ENCODE data around the gene FN1.
"Not testable (repeated sequence)": the region's sequence is repeated elsewhere in the genome, so short reads cannot be mapped to it uniquely, and the experiment has no call there.

Gene FN1

GRCh38 chr2:215423234-215423633 is 12.6 kb downstream of the FN1 start:
- DNase-seq (ENCODE audit: low read depth, low spot score): no peak

DNA sequence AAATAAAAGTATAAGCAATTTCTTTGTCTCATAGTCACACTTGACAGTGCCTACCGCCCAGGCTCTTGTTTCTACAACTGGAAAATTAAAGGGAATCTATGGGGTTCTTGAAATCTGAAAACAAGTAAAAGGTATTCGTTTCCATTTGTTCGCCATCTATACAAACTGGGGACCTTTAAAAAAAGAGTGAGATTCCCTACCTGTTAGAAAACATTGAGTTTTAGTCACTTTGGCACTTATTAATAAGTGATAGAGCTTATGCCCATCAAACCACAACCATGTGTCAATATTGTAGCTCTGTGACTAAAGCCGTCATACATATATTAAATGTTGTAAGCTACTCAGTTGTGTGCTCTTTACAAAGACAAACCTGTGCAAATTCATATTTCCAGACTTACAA is 13.2 kb downstream of the FN1 start:
- DNase-seq (ENCODE audit: low read depth, low spot score): no peak

DNA sequence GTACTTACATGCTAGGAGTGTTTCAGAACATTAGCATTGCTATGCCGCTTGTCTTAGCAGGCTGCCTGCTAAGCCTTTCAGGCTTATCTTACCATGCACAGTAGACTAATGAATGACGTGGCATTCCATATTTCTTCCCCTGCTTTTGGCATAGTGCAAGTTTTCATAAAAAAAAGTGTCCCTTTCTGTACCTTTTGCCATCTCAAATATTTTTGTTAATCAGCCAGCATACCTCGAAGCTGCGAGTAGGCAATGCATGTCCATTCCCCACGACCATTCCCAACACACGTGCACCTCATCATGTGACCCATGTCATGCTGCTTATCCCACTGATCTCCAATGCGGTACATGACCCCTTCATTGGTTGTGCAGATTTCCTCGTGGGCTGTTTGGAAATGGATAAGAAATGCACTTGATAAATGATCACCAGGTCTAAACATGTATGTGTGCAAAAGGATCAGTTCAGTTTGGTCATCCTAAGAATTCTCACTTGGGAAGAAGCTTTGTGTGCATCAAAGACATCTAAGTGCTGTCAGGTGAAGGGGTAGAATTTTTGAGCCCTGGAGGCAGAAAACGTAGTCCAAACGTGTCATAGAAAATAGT is 13.9 kb downstream of the FN1 start:
- DNase-seq (ENCODE audit: low read depth, low spot score): no peak

DNA sequence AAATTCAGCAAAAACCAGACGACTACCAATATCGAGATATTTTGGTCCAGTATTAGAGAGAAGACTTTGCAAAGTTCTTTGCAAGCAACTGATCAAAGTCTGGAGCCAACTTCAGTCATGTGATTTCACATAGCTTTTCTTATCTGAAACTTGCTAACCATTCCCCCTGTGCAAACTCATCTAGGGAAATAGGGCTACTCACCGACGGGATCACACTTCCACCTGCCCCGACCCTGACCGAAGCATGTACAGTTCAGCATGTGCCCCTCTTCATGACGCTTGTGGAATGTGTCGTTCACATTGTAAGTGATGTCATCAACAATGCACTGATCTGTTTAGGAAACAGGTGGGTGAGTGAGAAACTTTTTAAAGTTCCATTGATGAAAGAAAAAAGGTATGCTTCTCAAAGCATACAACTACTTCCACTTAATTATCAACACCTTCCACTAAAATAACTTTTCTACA is 15.4 kb downstream of the FN1 start:
- DNase-seq (ENCODE audit: low read depth, low spot score): no peak

GRCh38 chr2:215419769-215420470 is 15.9 kb downstream of the FN1 start:
- no peak for DNase-seq (ENCODE audit: low read depth, low spot score)

DNA sequence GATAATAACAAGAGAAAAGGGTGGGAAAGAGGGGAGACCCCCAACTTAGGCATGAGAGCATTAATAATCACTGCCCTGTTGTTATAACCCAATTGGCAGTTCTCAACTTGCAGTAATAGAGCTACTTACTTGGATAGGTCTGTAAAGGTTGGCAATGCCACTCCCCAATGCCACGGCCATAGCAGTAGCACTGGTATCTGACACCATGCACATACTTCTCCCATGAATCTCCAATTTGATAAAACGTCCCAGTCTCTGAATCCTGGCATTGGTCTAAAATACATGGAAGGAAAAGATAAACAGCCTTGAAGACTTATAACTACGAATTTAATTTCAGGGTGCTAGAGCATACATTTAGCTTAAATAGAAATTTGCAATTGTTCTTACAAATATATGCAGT is 16.8 kb downstream of the FN1 start:
- no peak for DNase-seq (ENCODE audit: low read depth, low spot score)

DNA sequence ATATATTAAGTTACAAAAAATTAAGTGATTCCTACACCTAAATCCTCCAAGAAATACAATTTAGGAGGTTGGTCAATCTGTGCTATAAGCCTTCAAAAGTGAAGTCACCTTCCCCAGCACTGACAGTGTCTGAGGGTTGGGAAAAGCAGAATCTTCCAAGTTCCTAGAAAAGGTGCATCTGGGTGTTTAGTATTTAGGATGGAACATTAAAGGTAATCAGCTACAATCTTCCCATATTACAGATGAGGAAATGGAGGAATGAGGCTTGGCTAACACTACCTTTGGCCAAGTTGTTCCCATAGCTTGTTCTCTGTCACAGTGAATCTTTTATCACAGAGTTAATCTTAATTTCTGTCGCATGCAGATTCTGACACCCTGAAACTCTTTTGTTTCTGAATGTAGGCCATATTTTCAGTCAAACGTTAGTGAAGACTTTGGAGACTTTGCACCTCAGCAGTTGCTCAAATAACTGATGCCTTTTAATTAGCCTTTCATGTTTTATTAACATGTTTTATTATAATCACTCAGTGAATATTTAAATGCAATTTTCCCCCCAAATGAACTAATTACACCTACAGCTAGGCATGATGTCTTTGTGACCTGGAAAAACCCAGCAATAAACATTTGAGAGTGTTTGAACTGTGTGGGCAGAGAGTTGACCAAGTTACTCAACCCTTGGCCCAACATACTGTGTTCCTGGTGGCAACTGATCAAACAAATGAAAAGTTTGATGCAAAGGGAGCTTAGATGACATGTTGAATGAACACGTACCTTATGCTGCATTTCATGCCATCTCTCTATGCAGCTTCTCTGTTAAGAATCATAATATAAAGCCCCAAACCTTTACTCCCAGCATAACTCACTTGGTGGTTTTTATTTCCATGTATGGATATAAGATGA is 17.6 kb downstream of the FN1 start:
- no peak for DNase-seq (ENCODE audit: low read depth, low spot score)

- no peak for DNase-seq (ENCODE audit: low read depth, low spot score)
These were observed 18.4 kb downstream of the FN1 start for GRCh38 chr2:215417400-215417951.

DNA sequence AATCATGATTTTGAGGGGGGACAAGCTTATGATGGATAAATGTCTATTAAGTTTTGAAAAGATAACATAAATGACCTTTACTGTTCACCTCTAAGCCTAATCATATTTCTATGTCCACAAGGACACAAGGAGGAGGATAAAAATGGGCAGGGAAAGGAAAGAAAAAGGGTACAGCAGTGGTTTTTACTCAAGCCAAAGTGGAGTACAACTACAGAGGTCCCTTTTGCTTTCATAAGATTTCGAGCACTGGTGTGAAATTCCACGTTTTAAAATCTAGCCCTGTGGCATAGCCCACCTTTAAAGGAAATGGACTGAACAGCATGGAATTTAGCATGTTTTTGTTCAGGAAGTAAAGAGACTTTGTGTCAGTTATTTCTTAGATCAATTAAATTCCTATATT is 19.2 kb downstream of the FN1 start:
- DNase-seq (ENCODE audit: low read depth, low spot score): no peak

GRCh38 chr2:215415820-215416577 is 19.9 kb downstream of the FN1 start:
- no peak for DNase-seq (ENCODE audit: low read depth, low spot score)

DNA sequence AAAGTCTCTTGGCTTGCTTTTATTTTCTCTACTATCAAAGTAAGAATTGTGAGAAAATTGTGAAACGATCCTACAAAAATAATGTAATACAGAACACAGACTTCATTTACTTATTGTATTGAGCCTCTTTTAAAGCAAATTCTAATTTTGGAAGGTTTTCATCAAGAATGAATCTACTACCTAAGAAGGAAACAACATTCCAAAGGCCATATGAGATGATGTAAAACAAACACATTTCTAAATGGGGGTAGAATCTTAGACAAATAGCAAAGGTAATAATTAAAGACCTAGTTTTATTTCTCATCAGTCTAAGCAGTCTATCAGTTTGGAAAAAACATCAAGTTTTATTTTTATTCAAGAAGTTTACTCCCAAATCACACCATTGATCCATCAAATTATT is 20.6 kb downstream of the FN1 start:
- DNase-seq (ENCODE audit: low read depth, low spot score): no peak

DNA sequence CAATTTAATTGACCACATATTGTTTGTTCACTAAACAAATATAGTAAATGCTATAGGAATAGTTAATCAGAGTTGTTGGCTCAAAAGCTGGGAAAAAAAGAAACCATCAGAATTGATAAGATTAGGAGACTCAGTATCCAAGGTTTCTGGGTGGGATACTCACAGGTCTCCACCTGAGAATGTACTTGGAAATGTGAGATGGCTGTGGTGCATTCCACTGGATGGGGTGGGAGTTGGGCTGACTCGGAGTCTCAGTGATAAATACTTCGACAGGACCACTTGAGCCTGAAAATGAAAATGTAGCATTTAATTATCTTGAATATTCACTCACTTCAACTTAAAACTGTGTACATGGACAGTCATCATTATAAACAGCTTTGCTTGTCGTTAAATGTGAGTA is 21.2 kb downstream of the FN1 start:
- no peak for DNase-seq (ENCODE audit: low read depth, low spot score)

DNA sequence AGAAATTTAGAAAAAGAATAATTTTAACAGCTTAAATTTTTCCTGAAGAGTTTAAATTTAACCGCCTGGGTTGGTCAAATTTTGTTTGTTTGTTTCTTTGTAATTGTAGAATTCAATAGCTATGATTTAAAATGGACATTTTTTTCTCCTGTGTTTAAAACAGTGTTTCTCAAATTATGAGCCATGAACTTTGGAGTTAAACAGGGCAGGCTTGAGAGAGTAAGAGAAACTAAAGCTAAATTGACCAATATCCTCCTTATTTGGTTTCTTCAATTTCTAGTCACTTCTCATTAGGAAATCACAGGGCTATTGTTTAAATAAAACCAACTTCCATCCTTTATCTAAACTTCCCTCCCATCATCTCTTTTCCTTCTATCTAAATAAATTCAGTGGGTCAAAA is 21.9 kb downstream of the FN1 start:
- no peak for DNase-seq (ENCODE audit: low read depth, low spot score)

GRCh38 chr2:215413484-215413777 is 22.4 kb downstream of the FN1 start:
- no peak for DNase-seq (ENCODE audit: low read depth, low spot score)

GRCh38 chr2:215411941-215412743 is 23.7 kb downstream of the FN1 start:
- no peak for DNase-seq (ENCODE audit: low read depth, low spot score)

DNA sequence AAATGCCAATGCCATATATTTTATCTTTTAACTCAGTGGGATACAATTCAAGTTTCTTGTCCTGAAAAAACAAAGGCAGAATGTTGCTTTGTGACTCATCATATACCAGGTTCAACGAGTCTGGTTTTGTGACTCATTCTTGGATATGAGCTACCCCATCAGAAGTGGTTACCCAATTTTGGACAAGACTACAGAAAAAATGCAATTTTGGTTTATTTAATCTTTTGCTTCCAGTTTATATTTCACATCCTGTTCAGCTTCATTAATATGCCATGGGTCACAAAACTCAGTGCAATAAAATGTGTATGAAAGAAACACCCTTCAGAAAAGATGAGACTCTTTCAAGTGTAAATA is 25.0 kb downstream of the FN1 start:
- DNase-seq (ENCODE audit: low read depth, low spot score): peak; percentile 74

DNA sequence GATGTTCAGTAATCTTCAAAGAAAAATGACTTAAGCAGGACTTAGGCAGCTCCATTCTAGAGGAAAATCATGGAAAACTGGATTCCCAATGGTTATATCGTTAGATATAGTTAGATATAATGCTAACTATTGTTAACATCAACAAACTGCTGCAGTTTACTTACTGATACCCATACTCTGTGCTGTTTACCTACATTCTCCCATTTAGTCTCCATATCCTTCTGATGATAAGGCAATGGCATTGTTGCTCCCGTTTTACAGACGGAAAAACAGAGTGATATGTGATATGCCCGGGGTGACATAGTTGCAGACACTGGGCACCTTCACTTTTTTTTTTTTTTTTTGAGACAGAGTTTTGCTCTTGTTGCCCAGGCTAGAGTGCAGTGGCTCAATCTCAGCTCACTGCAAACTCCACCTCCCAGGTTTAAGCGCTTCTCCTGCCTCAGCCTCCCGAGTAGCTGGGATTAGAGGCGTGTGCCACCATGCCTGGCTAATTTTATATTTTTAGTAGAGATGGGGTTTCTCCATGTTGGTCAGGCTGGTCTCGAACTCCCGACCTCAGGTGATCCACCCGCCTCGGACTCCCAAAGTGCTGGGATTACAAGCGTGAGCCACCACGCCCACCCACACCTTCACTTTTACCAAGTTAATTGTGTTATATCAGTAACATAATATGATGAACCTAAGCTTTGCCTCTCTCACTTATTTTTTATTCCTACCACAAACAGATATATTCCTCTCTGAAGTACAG is 25.5 kb downstream of the FN1 start:
- DNase-seq (ENCODE audit: low read depth, low spot score): not testable (repeated sequence)

GRCh38 chr2:215409331-215410127 is 26.3 kb downstream of the FN1 start:
- no peak for DNase-seq (ENCODE audit: low read depth, low spot score)

DNA sequence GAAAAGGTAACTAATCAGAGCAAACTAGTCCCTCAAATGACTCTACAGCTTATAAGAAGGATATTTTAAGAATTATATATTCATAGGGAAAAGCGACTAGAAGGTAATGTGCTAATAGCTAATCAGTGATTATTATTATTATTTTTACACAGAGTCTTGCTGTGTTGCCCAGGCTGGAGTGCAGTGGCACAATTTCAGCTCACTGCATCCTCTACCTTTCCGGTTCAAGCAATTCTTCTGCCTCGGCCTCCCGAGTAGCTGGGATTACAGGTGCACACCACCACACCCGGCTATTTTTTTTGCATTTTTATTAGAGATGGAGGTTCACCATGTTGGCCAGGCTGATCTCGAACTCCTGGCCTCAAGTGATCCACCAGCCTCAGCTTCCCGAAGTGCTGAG is 27.4 kb downstream of the FN1 start:
- not testable (repeated sequence) for DNase-seq (ENCODE audit: low read depth, low spot score)
